DND-41 (cell line): ENCODE measurements around the gene RGS1.

Source experiments
- ATAC-seq: fragments of 200-7000 bp; cut with Tn5 transposase; 3 replicates; pipeline ENCODE4 v1.9.1; 2021; ENCODE audit warnings: low read depth; ENCODE audit not compliant: insufficient read depth
- DNase-seq: peaks from one replicate; pipeline ENCODE4 v3.0.0-alpha.2; 2020
- H2AFZ ChIP-seq: 2 replicates; pipeline ENCODE4 v1.6.0; 2012; ENCODE audit warnings: low read depth, low read length
- H3K27ac ChIP-seq: 2 replicates; pipeline ENCODE4 v1.5.1; 2012; ENCODE audit warnings: low read length, inconsistent platforms
- H3K27me3 ChIP-seq: fragments of 200-600 bp; sonication (generic); 2 replicates; pipeline ENCODE4 v1.6.0; 2012; ENCODE audit warnings: low read length, mild to moderate bottlenecking, inconsistent platforms; ENCODE audit not compliant: insufficient read depth, poor library complexity
- H3K36me3 ChIP-seq: 2 replicates; pipeline ENCODE4 v1.5.1; 2012; ENCODE audit warnings: low read length, inconsistent platforms; ENCODE audit not compliant: insufficient read depth
- H3K4me1 ChIP-seq: 2 replicates; pipeline ENCODE4 v1.5.1; 2012; ENCODE audit warnings: mild to moderate bottlenecking, low read length; ENCODE audit not compliant: insufficient read depth
- H3K4me2 ChIP-seq: 2 replicates; pipeline ENCODE4 v1.6.0; 2012; ENCODE audit warnings: mild to moderate bottlenecking, moderate library complexity, low read length, inconsistent platforms; ENCODE audit not compliant: insufficient read depth
- H3K4me3 ChIP-seq, 2 experiments: fragments of 200-600 bp in 1 of 2; shearing (Covaris generic) in 1 of 2; 2 replicates each; pipeline ENCODE4 v1.5.1; 2012 to 2016; ENCODE audit warnings: inconsistent platforms in 2 of 2, low read length in 2 of 2, mild to moderate bottlenecking in 2 of 2, low read depth in 1 of 2, moderate library complexity in 1 of 2
- H3K79me2 ChIP-seq: 2 replicates; pipeline ENCODE4 v1.6.0; 2012; ENCODE audit warnings: low read length, inconsistent platforms; ENCODE audit not compliant: insufficient read depth
- H3K9ac ChIP-seq: 2 replicates; pipeline ENCODE4 v1.6.0; 2012; ENCODE audit warnings: low read depth, mild to moderate bottlenecking, inconsistent platforms, low read length, moderate library complexity
- H3K9me3 ChIP-seq: 2 replicates; pipeline ENCODE4 v1.5.1; 2012; ENCODE audit warnings: low read length, moderate library complexity, mild to moderate bottlenecking, inconsistent platforms; ENCODE audit not compliant: insufficient read depth, severe bottlenecking
- H4K20me1 ChIP-seq: 2 replicates; pipeline ENCODE4 v1.6.0; 2012; ENCODE audit warnings: low read length; ENCODE audit not compliant: insufficient read depth
- CTCF ChIP-seq: IDR thresholded peaks from 2 replicates; pipeline ENCODE4 v1.5.1; 2012; ENCODE audit warnings: borderline replicate concordance, low read length, moderate library complexity, mild to moderate bottlenecking; ENCODE audit not compliant: poor library complexity, severe bottlenecking; ENCODE audit errors: extremely low read depth
- EZH2 ChIP-seq: IDR thresholded peaks from 3 replicates; pipeline ENCODE4 v1.6.1; 2012; ENCODE audit warnings: borderline replicate concordance, low read depth, mild to moderate bottlenecking, moderate library complexity, low read length, inconsistent platforms; ENCODE audit not compliant: severe bottlenecking

The RGS1 gene

DNA sequence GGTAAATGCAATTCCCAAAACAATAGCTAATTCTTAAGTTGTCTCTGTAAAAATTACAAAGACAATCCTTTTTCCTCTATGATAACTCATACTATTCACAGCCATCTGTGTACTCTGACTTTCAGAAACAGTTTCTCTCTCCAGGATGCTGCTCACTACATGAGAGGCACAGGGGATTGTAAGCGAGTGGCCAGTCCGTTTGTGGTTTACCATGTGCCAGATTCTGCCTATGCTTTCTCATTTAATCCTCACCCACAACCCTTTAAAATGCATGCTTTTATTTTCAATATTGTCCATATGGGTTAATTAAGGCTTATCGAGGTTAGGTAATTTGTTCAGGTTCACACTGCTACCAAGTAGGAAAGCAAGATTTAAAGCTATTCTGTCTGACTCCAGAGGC, 23.0 kb downstream of the RGS1 start:
- ATAC-seq: peak; percentile 70
- H3K4me2 ChIP-seq: no peak overlapping the region
- TF ChIP-seq EZH2: no peak
- no peak for TF ChIP-seq CTCF

DNA sequence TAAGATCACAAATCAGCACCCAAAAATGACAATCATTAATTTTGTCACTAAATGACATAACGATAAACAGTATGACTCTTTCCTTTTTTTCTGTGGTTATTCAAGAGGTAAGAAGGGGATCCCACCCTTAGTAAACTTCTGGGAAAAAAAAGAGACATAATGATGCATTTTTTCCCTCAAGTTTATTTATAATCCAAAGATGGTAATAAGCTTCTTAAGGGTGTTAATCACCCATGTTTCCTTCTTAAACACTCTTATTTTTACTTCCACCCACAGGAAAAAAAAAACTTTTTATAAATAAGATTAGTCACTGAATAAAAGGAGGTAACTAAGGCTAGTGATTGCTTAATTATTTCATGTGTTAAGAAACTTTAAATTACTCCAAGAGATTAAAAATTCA, 24.7 kb downstream of the RGS1 start:
- Histone ChIP-seq H4K20me1 (no peaks in the 10 kb centered on the region), H2AFZ (no peak overlapping the region), H3K9me3 (no peaks in the 10 kb centered on the region), H3K27ac (no peak overlapping the region), H3K4me2 (no peak overlapping the region), H3K9ac (no peak overlapping the region), H3K4me3 (no peak overlapping the region), H3K27me3 (no peaks in the 10 kb centered on the region), H3K79me2 (no peaks in the 10 kb centered on the region), H3K4me1 (peaks cover 23% of the 10 kb centered on the region), H3K36me3 (no peaks in the 10 kb centered on the region)
- no peak for TF ChIP-seq CTCF
- no peak for TF ChIP-seq EZH2
- no peak for ATAC-seq
- DNase-seq: no peak

More for the DNA sequence above, 23.0 kb downstream of the RGS1 start:
- no peak for DNase-seq
- H3K27ac ChIP-seq: no peak overlapping the region
- H2AFZ ChIP-seq: no peak overlapping the region
- H3K9me3 ChIP-seq: no peaks in the 10 kb centered on the region
- H3K4me1 ChIP-seq: peaks cover 23% of the 10 kb centered on the region
- H3K27me3 ChIP-seq: no peaks in the 10 kb centered on the region
- no peaks in the 10 kb centered on the region for H3K36me3 ChIP-seq
- no peak overlapping the region for H3K9ac ChIP-seq
- no peak overlapping the region for H3K4me3 ChIP-seq
- H3K79me2 ChIP-seq: no peaks in the 10 kb centered on the region
- H4K20me1 ChIP-seq: no peaks in the 10 kb centered on the region

DNA sequence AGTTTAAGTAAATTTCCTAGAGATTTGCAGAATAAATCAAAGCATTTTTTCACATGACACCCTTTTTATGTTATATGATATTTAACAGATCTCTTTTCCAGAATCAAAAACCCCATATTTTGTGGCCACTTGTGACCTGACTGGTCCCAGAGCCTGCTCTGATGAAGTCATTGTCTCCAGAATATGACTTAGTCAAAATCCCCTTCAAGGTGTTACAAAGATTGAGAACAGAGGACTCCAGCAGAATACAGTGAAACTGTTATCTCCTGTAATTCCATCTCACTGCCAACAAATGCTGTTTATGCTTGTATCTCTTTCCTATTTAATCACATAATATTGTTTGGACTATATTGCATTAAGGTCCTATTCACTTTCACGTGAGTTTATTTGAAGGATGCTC, 25.6 kb downstream of the RGS1 start:
- Histone ChIP-seq H3K27ac (no peak overlapping the region), H3K4me2 (no peak overlapping the region), H3K79me2 (no peaks in the 10 kb centered on the region), H3K27me3 (no peaks in the 10 kb centered on the region), H3K9me3 (no peaks in the 10 kb centered on the region), H3K4me3 (no peak overlapping the region), H2AFZ (no peak overlapping the region), H3K36me3 (no peaks in the 10 kb centered on the region), H3K4me1 (peaks cover 23% of the 10 kb centered on the region), H4K20me1 (no peaks in the 10 kb centered on the region), H3K9ac (no peak overlapping the region)
- TF ChIP-seq CTCF (no peak), EZH2 (no peak)
- DNase-seq: no peak
- ATAC-seq: no peak

DNA sequence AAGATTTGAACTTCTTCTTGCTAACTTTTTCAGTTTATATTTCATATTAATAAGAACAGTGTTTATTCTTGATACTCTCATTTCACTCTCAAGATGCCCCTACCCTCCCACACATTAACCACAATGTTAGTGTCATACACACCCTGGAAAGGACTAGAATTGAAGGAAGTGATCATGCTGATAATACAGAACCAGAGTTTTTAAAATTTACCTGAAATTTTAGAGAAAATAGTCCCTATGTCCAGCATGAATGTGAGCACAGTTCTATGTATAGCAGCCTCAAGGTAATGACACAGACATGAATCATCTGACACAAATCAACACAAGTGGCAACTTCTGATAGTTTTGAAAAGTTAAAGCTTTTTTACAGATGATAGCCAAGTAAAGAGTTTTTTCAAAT, 26.0 kb downstream of the RGS1 start:
- H3K4me2 ChIP-seq: no peak overlapping the region
- TF ChIP-seq CTCF (no peak), EZH2 (no peak)
- DNase-seq (no peak), ATAC-seq (peak; percentile 52; the same call in 2 of the 3 replicates)
- no peak overlapping the region for H2AFZ ChIP-seq
- H3K4me1 ChIP-seq: peaks cover 23% of the 10 kb centered on the region
- no peaks in the 10 kb centered on the region for H3K27me3 ChIP-seq
- no peak overlapping the region for H3K4me3 ChIP-seq
- H3K9me3 ChIP-seq: no peaks in the 10 kb centered on the region
- H4K20me1 ChIP-seq: no peaks in the 10 kb centered on the region
- H3K9ac ChIP-seq: no peak overlapping the region
- H3K79me2 ChIP-seq: no peaks in the 10 kb centered on the region
- no peaks in the 10 kb centered on the region for H3K36me3 ChIP-seq
- H3K27ac ChIP-seq: no peak overlapping the region
